ENCODE data around the gene TPM2. TPM values are rescaled to one million over a fixed set of nuclear protein-coding genes. Genes with fewer than 3 reads are reported as not detected.

TPM2 gene
- total RNA-seq, 1 donor from 2014 or later, result 2,023 TPM

DNA sequence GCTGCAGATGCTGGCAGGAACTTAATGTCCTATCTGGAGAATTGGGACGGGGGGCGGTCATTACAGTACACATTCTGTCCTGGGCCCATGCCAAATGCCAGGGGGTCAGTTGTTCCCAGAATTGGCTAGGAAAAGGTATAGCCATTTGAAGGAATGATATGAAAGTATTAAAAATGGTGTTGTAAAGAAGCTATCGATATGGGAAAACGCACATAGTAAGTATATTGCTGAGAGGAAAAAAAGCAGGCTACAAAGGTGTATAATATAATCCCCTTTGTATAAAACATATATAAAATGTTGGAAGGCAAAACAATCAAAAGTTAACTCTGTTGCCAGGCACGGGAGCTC lies 24.3 kb downstream of the TPM2 start:
- no peaks in the 10 kb centered on the region for H3K9me3 Mint-ChIP-seq (ENCODE audit: low read depth)

DNA sequence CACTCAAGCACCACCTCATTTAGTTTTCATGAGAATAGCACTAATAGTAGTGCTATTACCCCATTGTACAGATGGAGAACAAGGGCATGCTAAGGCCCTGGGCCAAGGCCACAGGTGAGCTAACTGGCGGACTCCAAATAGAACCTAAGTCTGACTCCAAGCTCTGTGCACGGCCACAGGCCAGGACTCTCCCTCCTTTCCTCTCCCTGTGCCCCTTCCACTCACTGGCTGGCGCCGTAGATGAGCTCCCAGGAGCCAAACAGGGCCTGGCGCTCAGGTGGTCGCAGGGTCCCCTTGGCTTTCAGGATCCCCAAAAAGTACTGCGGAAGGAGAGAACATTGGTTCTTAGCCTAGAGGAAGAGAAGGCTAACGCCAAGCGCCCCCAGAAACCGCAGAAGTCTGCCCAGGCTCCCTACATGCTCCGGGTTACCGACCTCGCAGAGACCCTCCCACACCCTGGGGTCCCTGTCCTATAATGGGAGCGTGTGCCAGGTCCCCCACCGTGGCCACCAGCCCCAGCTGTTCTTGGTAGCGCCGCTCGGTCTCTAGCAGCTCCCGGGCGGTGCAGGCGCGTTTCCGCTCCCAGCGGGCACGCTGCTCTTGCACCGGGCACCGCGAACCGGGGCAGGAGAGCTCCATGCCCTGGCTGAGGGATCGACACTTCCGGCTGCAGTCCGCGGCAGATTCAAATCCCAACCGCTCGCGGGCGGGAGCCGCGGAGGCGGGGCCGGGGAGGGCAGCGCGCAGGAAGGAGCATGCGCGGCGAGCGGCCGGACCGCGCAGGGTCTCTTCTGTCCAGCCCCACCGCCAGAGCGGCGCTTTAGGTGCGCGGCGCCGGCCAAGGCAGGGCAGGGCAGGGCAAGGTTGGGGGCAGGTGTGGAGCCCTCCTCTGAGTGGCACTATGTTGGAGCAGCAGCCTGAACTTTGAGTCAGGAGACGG lies 24.9 kb downstream of the TPM2 start, which contains the start of gene ARHGEF39:
Gene ARHGEF39, minus strand, starts transcription at position 665 of the 940 bp plus-strand sequence. Its CDS starts 26 bp downstream, at position 639.
- no peak for DNase-seq (ENCODE audit: low spot score)
- Mint-ChIP-seq H3K27ac (ENCODE audit: unreplicated experiment) (peak within 1 kb of the TSS; percentile 69), H3K4me1 (ENCODE audit: low read depth) (peaks cover 75% of the 10 kb centered on the region), H3K36me3 (ENCODE audit: low read depth) (peaks cover 10% of the 10 kb centered on the region), H3K4me3 (ENCODE audit: unreplicated experiment) (peak within 1 kb of the TSS; percentile 73), H3K9me3 (ENCODE audit: low read depth) (no peaks in the 10 kb centered on the region), H3K27me3 (ENCODE audit: low read depth) (no peaks in the 10 kb centered on the region)
- TF ChIP-seq, protein P1, sequence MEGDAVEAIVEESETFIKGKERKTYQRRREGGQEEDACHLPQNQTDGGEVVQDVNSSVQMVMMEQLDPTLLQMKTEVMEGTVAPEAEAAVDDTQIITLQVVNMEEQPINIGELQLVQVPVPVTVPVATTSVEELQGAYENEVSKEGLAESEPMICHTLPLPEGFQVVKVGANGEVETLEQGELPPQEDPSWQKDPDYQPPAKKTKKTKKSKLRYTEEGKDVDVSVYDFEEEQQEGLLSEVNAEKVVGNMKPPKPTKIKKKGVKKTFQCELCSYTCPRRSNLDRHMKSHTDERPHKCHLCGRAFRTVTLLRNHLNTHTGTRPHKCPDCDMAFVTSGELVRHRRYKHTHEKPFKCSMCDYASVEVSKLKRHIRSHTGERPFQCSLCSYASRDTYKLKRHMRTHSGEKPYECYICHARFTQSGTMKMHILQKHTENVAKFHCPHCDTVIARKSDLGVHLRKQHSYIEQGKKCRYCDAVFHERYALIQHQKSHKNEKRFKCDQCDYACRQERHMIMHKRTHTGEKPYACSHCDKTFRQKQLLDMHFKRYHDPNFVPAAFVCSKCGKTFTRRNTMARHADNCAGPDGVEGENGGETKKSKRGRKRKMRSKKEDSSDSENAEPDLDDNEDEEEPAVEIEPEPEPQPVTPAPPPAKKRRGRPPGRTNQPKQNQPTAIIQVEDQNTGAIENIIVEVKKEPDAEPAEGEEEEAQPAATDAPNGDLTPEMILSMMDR (IDR thresholded peaks at IDR 0.05), result peak; percentile 64

More for the DNA sequence above, 24.3 kb downstream of the TPM2 start:
- peaks cover 70% of the 10 kb centered on the region for H3K4me1 Mint-ChIP-seq (ENCODE audit: low read depth)
- peaks cover 10% of the 10 kb centered on the region for H3K36me3 Mint-ChIP-seq (ENCODE audit: low read depth)
- TF ChIP-seq, protein P1 (IDR thresholded peaks at IDR 0.05), result no peak
- H3K4me3 Mint-ChIP-seq (ENCODE audit: unreplicated experiment), result peak overlapping the region; percentile 73
- peak overlapping the region; percentile 51 for H3K27ac Mint-ChIP-seq (ENCODE audit: unreplicated experiment)
- DNase-seq (ENCODE audit: low spot score), result no peak
- no peaks in the 10 kb centered on the region for H3K27me3 Mint-ChIP-seq (ENCODE audit: low read depth)

DNA sequence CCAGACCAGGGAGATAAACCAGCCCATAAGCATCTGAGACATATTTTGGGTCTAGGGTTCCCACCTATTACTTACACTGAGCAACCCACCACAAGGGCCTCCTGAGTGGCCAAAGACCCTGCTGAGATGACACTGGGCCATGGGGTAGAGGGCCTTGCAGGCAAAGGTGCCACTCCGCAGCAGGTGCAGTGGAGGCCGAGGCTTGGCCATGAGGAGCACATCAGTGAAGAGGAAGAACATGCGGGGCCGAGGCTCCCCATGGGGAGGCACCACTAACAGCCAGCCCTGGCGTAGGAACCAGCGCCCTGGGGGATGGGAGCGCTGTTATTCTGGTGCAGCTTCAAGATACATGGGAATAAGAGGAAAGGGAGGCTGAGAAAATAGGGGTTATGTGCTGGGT lies 27.3 kb downstream of the TPM2 start:
- Mint-ChIP-seq H3K4me3 (ENCODE audit: unreplicated experiment) (no peak overlapping the region), H3K27me3 (ENCODE audit: low read depth) (no peaks in the 10 kb centered on the region), H3K9me3 (ENCODE audit: low read depth) (no peaks in the 10 kb centered on the region), H3K4me1 (ENCODE audit: low read depth) (peaks cover 74% of the 10 kb centered on the region), H3K36me3 (ENCODE audit: low read depth) (peaks cover 10% of the 10 kb centered on the region), H3K27ac (ENCODE audit: unreplicated experiment) (peak overlapping the region; percentile 63)
- TF ChIP-seq, protein P1 (IDR thresholded peaks at IDR 0.05), result no peak
- no peak for DNase-seq (ENCODE audit: low spot score)

DNA sequence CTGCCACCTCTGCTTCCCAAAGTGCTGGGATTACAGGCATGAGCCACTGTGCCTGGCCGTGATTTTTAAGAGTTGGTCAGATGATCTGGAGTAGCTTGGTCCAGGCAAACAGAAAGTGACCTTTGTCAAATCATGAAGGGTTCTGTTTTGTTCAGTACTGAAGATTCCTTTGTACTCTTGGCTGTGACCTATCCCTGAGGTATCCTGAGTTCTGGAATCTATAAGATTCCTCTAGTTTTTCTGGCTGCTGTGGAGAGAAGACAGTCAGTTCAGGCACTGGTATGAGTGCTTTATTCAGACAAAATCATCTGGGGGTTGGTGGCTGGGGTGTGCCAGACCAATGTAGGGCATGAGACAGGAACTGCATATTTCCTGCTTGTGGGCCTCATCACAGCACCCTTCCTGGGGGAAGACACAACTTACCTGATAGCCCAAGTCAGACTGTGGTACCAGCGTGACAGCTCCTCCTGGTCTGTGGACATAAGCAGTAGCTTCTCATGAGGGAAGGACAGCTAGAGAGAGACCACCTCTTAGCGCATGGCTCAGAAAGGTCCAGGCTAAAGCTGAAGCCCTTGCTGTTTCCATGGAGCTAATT lies 27.9 kb downstream of the TPM2 start:
- H3K4me1 Mint-ChIP-seq (ENCODE audit: low read depth), result peaks cover 80% of the 10 kb centered on the region
- TF ChIP-seq, protein P1 (IDR thresholded peaks at IDR 0.05), result no peak
- no peak for DNase-seq (ENCODE audit: low spot score)
- H3K27ac Mint-ChIP-seq (ENCODE audit: unreplicated experiment), result peak overlapping the region; percentile 63
- H3K9me3 Mint-ChIP-seq (ENCODE audit: low read depth), result no peaks in the 10 kb centered on the region
- peaks cover 10% of the 10 kb centered on the region for H3K36me3 Mint-ChIP-seq (ENCODE audit: low read depth)
- H3K4me3 Mint-ChIP-seq (ENCODE audit: unreplicated experiment), result no peak overlapping the region
- no peaks in the 10 kb centered on the region for H3K27me3 Mint-ChIP-seq (ENCODE audit: low read depth)

DNA sequence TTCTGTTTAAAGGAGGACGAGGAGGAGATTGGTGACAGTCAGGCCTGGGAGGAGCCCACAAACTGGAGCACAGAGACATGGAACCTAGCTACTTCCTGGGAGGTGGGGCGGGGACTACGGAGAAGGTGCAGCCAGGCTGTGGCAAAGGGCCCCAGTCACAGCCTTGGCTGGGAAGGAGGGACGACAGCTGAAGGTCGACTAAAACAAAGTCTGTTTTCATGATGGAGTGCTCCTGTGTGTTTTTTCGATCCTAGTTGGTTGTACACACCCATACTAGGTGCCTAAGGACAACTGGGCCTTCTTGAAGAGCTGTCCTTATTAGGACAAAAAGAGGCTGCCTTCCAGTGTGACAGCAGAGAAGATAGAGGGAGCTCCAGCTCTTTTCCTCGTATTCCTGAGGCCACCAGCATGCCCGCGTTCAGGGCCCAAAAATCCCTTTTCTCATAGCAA lies 28.7 kb downstream of the TPM2 start:
- TF ChIP-seq, protein P1 (IDR thresholded peaks at IDR 0.05), result peak; percentile 84
- H3K4me1 Mint-ChIP-seq (ENCODE audit: low read depth), result peaks cover 79% of the 10 kb centered on the region
- H3K27ac Mint-ChIP-seq (ENCODE audit: unreplicated experiment), result peak overlapping the region; percentile 90
- H3K36me3 Mint-ChIP-seq (ENCODE audit: low read depth), result peaks cover 10% of the 10 kb centered on the region
- DNase-seq (ENCODE audit: low spot score), result no peak
- H3K9me3 Mint-ChIP-seq (ENCODE audit: low read depth), result no peaks in the 10 kb centered on the region
- H3K27me3 Mint-ChIP-seq (ENCODE audit: low read depth), result no peaks in the 10 kb centered on the region
- H3K4me3 Mint-ChIP-seq (ENCODE audit: unreplicated experiment), result peak overlapping the region; percentile 24
